GM18517 (cell line): ENCODE results near the gene ACAP1.

ENCODE experiments used
- ATAC-seq: cut with Tn5 transposase; IDR thresholded peaks from one replicate; pipeline ENCODE4 v1.9.1; 2021; ENCODE audit warnings: mild to moderate bottlenecking, moderate library complexity; ENCODE audit not compliant: unreplicated experiment

The ACAP1 gene, protein sequence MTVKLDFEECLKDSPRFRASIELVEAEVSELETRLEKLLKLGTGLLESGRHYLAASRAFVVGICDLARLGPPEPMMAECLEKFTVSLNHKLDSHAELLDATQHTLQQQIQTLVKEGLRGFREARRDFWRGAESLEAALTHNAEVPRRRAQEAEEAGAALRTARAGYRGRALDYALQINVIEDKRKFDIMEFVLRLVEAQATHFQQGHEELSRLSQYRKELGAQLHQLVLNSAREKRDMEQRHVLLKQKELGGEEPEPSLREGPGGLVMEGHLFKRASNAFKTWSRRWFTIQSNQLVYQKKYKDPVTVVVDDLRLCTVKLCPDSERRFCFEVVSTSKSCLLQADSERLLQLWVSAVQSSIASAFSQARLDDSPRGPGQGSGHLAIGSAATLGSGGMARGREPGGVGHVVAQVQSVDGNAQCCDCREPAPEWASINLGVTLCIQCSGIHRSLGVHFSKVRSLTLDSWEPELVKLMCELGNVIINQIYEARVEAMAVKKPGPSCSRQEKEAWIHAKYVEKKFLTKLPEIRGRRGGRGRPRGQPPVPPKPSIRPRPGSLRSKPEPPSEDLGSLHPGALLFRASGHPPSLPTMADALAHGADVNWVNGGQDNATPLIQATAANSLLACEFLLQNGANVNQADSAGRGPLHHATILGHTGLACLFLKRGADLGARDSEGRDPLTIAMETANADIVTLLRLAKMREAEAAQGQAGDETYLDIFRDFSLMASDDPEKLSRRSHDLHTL

DNA sequence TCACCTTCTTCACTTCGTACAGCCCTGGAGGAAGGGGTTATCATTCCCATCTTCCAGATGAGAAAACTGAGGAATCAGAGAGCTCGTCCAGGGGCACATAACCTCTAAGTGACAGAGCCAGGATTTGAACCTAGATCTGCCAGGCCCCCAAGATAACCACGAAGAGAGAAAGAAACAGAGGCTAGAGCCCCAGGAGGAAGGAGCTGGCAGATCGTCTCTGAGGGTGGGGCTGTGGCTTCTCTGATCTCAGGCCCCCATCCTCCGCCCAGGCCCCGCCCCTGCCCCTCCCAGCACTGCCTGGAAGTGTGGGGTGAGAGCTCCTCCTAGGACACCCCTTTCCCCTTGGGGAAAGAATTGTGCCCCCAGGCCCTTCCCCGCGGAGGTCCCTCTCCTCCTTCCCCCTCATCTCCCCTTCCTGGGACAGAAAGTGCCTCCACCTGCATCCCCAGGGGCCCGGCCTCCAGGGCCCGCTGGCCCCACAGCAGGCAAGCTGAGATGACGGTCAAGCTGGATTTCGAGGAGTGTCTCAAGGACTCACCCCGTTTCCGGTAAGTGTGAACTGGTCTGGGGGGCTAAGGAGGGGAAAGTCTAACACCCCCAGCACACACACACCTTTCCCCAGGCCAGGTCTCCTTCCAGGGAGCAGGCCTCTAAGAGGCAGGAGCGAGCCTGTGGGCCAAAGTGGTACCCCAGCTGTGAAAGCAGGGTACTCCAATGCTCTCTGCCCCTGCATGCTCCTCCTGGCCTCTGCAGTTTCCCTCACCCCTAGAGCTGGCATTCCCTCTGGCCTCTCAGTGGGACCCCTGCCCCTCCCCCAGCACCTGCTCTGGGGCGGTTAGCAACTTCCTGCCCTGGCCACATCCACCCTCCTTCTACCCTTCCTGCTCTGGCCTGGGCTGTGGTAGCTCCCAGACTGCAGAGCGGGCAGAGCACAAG, at the start of gene ACAP1:
TSS of gene ACAP1 (plus strand) at position 290 of the 936 bp plus-strand sequence. CDS start at position 496, 206 bp downstream.
- ATAC-seq: no peak

DNA sequence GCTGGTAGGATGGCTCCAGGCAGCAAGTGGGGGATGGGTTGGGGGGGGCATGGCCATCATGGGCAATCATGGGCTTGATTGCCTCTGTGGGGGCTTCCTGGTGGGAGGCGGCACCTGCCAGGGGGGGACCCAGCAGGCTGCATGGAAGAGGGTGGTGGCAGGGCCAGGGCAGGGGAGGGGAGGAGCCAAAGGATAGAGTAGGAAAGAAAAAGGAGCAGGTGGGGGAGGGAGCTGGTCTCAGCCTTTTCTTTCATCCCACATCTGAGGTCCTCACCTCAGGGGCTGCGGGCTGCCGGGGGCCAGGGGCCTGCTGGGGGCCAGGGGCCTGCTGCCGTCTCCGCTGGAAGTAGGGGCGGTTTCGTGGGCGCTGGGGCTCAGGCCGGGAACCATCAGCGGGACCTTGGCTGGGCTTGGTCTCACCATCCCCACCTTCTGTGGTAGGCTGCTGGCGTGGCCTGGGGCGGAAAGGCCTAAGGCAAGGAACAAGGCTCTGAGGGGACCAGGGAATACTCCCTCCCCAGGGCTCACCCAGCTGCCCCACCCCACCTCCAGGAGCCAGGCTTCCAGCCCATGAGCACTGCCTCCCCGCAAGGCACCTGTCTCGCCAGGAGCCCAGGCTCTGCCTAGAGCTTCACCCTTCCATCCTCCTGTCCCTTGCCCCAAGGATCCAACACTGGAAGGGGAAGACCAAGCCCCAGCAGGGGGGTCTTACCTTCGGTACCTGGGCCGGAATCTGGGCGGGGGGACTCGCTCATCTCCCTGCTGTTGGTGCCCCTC, 46.9 kb upstream of the ACAP1 start:
- ATAC-seq: no peak

DNA sequence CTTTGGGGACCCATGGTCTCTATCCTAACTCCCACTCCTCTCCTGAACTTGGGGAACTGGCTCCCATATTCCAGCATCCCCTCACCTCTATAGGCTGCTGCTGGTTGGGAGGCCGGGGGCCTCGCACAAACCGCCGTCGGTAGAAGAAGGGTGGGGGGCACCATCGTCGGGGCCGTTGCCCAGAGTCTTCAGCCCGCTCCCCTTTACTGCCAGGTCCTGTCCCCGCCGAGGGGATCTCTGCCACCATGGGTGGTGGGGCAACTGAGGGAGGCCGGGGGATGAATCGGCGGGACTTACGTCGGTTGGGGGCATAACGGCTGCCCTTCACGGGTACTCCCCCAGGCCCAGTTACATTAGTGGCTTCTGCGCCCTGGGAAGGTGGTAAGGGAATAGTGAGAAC, 46.2 kb upstream of the ACAP1 start:
- ATAC-seq: no peak

DNA sequence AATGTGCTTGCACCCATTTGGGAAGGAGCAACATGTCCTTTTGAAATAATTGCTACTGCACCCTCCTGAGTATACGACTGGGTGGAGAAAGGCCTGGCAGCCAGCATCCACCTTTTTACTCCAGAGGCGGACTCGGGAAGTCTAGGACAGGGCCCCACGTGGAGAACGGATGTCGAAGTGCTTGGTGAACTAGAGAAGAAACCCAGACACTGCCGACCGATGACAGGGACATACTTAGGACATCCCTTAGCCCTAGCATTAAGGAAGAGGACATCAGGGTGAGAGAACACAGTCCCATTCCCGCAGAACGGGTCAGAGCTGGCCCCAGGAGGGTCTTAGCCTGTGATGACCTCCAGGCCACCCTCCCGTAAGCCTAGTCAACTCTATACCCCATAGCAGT, 45.6 kb upstream of the ACAP1 start:
- no peak for ATAC-seq

DNA sequence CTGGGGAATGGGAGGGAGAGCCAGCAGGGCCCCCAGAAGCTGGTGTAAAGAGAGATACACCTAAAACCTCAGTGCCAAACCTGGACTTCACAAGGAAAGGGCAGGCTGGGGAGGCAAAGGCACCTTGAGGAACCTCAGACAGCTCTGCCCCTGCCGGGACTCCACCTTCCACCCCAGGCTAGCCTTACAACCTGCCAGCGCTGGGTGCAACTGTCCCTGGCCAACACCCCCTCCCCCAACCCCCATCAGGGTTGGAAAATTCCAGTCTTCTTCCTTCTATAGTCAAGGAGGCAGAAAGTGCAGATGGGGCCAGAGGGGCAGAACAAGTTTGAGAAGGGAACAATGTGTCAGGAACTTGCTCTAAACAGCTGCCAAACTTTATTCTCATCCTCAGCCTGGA, 44.1 kb upstream of the ACAP1 start:
- no peak for ATAC-seq

DNA sequence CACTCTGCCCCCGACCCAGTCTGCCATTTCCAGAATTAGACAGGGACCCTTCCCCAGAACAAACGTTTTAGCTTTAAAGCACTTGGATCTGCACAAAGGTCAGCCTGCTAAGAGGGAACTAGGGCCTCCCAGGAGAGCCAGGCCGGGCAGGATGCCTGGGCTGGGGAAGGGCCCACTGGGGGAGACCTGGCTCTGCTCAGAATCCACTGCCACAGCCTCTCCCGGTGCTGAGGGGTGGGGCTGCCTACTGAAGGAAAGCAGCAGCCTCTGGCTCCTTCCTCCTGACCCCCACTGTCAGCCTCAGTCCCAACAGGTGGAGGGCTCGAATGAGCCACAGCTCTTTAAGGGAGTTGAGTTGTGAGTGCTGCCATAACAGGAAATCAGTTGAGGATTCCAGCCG, 43.6 kb upstream of the ACAP1 start:
- no peak for ATAC-seq

DNA sequence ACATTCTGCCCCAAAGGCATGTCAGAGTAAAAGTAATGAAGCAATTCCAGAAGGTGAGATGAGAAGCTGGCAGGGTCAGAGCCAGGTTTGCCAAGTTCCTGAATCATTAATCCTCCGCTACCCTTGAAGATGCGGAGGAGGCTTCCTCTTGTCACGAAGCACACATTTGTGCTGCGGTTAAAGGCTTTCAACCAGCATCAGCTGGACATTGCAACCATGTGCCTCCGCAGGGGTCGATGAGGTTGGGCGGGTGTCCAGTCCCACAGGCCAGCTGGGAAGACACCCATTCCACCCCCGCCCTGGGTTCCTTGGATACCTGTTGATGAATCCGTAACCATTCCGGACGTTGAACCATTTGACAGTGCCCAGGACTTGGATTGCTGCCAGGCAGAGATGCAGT, 43.2 kb upstream of the ACAP1 start:
- ATAC-seq: no peak

DNA sequence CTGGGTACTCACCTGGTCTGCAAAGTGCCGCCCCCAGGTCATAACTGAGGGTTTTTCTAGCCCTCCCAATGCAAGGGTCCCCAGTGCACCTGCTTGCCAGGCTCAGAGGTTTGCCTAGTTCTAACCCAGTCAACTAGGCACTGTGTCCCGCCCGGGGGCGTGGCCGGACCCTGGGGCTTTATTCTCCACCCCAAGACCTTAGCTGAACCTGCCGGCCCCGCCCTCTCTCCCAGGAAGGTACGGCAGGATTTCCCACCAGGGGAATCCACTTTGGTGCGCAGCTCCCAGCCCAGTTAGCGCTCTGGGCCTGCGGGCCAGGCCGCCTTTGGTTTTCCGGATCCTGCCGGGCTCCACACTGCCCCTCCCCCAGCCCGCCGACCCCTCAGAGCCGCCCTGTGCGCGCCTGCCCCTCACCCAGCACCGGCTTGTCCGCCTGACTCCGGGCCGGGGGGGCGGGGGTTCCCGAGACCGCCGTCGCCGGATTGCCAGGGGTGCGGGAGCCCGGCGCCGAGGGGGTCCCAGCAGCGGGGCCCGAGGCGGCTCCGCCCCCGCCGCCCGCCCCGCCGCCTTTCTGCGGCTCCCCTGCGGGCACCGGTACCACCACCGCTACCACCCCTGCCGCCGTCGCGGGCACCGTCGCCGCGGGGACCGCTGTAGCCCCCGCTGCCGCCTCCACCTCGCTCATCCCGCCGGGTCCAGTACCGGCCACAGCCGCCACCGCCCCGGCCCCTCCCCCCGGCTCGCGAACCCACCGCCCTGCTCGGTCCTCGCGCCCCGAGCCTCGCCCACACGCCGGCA, 42.3 kb upstream of the ACAP1 start:
- no peak for ATAC-seq

DNA sequence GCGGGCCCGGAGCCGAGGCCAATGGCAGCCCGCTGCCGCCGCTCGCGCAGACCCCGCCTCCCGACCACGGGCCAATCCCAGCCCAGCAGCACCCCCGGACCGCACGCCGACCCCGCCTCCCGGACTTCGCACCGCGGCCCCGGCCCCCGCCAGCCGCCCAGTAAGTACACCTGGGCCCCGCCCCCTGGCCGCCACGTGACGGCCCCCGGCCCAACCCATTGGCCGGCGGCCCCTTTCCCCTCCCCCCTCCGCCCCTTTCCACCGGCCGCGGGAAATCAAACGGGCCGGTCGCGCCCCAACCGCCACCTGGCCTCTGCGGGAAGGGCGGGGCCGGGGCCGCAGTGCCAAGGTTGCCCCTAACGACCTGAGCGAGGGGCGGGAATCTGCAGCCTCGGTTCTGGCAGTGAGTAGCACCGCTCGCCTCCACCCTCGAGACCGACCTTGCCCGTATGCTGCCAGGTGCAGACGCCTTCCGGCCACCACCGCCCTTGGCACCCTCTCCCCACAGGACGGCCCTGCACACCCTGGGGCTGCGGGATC, 41.6 kb upstream of the ACAP1 start, which contains the start of gene YBX2:
TSS of gene YBX2 (minus strand) at position 26 of the 540 bp plus-strand sequence. CDS start 139 bp downstream, outside the sequence.
- no peak for ATAC-seq

DNA sequence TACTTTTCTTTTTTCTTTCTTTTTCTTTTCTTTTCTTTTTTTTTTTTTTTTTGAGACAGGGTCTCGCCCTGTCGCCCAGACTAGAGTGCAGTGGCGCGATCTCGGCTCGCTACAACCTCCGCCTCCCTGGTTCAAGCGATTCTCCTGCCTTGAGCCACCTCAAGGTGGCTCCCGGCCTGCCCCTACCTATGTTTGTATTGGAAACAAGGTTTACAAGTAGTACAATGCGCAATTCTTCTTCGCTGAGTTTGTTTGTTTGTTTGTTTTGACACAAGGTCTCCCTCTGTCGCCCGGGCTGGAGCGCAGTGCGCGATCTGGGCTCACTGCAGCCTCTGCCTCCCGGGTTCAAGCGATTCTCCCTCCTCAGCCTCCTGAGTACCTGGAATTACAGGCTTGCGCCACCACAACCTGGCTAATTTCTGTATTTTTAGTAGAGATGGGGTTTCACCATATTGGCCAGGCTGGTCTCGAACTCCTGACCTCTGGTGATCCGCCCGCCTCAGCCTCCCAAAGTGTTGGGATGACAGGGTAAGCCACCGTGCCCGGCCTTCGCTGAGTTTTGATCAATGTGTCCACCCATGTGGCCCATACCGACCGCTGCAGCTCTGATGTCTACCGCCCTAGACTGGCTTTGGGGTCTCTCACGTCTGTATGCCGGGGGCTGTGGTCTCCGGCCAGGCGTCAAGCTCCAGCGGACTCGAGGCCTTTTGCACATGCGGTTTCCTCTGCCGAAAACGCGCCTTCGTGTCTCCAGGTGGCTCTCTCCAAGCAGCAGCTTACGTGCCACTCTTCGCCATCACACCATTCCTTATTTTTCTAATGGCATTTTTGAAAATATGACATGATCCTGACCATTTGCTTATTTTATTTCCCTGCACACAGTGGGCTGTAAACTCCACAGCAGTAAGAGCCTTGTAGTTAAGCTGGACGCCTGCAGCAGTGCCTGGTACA, 40.8 kb upstream of the ACAP1 start:
- ATAC-seq: no peak

DNA sequence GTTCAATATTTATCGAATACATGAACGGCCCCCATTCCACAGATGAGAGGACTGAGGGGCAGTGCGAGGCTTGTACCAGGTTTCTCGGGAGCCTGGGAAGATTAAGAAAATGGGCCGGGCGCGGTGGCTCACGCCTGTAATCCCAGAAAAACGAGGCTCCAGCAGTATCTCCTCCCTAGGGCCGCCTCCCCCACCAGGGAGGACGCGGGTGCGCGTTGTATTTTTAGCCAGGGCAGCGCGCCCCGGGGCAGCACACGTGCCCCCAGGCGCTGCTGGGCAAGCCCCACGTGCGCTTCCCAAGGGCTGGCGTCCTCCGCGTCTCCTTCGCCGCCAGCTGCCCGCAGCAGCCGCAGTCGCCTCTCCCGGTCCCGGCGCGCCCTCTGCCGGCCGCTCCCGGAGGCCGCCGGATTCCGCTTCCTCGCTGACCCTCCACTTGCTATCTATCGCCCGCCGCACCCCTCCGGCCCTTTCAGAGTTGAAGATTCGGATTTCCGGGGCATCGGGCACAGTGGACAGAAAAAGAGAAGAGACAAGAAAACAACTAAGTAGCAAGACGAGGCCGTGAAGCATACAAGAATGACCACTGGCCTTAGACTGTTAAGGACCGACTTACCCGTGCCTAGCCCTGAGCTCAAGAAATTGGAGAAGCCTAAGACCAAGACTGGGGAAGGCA, 40.0 kb upstream of the ACAP1 start:
- no peak for ATAC-seq

DNA sequence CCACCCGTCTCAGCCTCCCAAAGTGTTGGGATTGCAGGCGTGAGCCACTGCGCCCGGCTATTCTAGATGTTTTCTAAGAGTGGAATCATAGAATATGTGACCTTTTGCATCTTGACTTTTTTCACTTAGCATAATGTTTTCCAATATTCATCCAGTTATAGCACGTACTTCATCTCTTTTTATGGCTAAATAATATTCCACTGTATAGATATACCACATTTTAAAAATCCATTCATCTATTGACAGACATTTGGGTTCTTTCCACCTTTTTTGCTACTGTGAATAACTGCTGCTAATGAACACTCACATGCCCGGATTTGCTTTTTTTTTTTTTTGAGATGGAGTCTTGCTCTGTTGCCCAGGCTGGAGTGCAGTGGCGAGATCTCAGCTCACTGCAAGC, 32.1 kb upstream of the ACAP1 start:
- ATAC-seq: no peak

DNA sequence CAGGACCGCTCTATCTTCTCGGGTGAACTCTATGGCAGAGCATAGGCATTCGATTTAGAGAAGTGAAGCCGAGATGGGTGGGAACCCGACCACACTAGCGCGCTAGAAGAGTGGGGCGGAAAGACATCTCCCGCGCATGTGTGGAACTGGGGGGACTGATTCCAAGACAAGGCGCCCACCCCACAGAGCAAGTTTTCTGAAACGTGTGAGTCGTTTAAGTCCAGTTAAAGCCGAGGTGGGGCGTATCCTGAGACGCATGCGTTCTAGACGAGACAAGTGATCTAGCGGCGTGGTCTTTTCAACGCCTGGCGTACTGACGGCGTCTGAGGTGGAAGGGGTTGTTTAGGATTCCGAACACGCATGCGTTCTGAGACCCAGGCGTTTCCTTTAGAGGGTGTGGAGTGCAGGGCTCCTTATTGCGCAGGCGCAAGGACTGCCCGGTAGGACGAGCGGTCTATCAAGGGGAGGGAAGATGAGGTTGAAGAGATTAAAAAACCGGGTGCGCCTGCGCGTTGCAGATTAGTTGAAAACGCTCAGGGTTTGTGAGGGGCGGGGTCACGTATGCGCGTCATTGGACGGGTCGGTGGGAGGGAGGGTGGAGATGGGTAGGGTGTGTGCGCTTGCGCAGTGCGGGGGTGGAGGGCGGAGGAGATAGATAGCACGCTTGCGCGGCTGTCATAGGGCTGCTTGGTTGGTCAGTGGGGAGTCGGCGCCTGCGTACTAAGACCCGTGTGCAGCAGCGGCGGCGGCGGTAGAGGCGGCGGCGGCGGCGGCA, 29.2 kb upstream of the ACAP1 start, which contains the start of gene EIF5A:
TSS of gene EIF5A (plus strand) at position 718 of the 775 bp plus-strand sequence. CDS start 2,008 bp downstream, outside the sequence.
- peak; percentile 67 for ATAC-seq

DNA sequence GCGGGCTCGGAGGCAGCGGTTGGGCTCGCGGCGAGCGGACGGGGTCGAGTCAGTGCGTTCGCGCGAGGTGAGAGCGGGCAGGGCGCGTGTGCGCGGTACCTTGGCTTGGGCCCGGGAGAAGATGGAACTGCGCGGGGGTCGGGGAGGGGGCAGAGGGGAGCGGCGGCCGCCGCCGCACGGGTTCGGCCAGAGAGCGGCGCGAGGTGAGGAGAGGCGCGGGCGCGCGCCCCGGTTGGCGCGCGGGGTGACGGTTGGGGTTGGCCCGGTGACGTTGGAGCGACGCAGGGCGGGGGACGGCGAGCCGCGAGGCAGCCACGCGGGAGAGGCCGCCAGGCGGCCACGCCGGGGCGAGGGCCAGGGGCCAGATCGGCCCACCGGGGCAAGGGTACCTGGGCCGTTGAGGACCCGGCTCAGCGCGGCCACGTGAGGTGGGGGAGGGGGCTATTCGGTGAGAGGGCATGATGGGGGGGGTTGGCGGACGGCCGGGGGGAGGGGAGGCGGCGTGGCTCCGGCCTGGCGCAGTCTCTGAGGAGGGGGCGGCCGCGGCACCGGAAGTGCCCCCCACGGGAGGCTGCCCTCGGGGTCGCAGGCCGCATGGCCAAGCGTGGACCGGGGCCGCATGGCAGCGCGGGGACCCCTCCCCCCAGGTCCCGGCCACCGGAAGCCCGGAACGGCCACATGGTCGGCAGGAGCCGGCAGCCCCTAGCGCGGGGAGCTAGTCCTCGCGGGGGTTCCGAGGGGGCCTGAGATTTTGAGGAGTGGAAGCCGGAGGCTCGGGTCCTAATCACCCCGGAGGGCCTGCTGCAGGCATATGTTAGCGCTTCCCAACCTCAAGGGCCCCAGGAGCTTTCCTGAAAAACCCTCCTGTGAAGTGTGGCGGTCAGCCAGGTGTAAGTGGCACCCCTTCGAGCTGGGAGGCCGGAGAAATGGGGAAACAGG, 28.4 kb upstream of the ACAP1 start:
- no peak for ATAC-seq

DNA sequence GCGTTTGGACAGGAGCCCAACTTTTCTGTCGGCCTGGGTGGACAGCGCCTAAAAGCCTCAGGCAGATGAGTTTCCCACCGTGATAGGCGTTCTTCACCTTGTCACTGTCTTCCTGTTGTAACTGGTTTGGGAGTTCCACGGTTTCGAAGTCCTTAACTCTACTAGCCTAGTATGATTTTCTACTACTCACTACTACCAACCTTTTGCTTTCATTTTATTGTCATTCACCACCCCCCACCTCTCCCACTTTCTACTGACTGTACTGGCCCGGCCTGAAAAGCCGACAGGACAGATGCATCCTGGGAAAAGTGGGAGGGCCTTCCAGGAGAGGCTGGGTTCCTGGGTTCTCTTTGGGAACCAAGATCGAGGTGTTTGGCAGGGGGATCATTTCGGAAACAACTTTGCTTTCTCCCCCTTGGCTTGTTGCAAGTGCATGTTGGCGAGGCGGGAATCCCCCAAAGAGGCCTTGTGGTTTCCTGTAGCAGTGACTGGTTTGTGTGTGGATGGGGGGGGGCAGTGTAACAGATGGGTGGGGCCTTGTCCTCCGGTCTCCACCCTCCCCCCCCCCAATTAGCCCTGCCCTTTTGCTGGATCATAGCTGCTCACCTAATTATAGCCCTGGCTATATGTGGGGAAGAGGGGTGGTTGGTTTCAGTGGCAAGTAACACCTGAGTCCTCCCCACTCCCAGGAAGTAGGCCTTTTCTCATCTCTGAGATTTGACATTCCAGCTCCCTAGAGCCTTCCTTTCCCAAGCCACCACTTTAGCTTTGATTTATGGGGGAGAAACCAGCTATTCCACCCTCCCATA, 27.5 kb upstream of the ACAP1 start:
- ATAC-seq: no peak
